Calu3 (cell line): Measurements from ENCODE around the gene GREB1L. TPM values are rescaled to one million over a fixed set of nuclear protein-coding genes. Genes with fewer than 3 reads are reported as not detected.

Experiments
- BruUV-seq: library from RNA; stranded (reverse); fragments of 400-500 nt; replicated peaks from 2 replicates; lab custom pipeline; 2021; lab: Mats Ljungman, UMichigan
- CTCF ChIA-PET: fragments of 300-600 bp; sonication (Branson Sonifier 250); formaldehyde crosslinking; loops from one replicate; lab custom pipeline; 2022; ENCODE audit warnings: antibody characterized with exemption; lab: Charles Lee
- DNase-seq: peaks from one replicate; pipeline ENCODE4 v3.0.0; 2022
- H3K27ac Mint-ChIP-seq: one replicate; pipeline ENCODE4 v1.8.0; 2022; ENCODE audit warnings: mixed read lengths; ENCODE audit not compliant: unreplicated experiment
- H3K27me3 Mint-ChIP-seq: one replicate; pipeline ENCODE4 v1.8.0; 2022; ENCODE audit warnings: mixed read lengths; ENCODE audit not compliant: unreplicated experiment
- H3K36me3 Mint-ChIP-seq: one replicate; pipeline ENCODE4 v1.8.0; 2022; ENCODE audit warnings: mild to moderate bottlenecking, moderate library complexity, mixed read lengths; ENCODE audit not compliant: insufficient read depth, unreplicated experiment
- H3K4me1 Mint-ChIP-seq: one replicate; pipeline ENCODE4 v1.8.0; 2022; ENCODE audit warnings: mild to moderate bottlenecking, low read depth, mixed read lengths; ENCODE audit not compliant: unreplicated experiment
- H3K4me3 Mint-ChIP-seq: one replicate; pipeline ENCODE4 v1.8.0; 2022; ENCODE audit warnings: mild to moderate bottlenecking, low read depth, moderate library complexity, mixed read lengths; ENCODE audit not compliant: unreplicated experiment
- H3K9me3 Mint-ChIP-seq: one replicate; pipeline ENCODE4 v1.8.0; 2022; ENCODE audit warnings: low read depth, mixed read lengths; ENCODE audit not compliant: unreplicated experiment
- CTCF ChIP-seq: fragments of 200-600 bp; IDR thresholded peaks from one replicate; pipeline ENCODE4 v1.8.0; 2022; ENCODE audit warnings: antibody characterized with exemption; ENCODE audit not compliant: unreplicated experiment
- intact Hi-C: fragments of 100-400 bp; cut with micrococcal nuclease; formaldehyde crosslinking; loops from one replicate; pipeline ENCODE4 v1.10.0; 2022; ENCODE audit not compliant: unreplicated experiment
- total RNA-seq: library from RNA; stranded (reverse); gene quantifications from 2 replicates; pipeline ENCODE4 v1.2.3, GENCODE V29; 2022

GREB1L gene
- total RNA-seq, 1 experiment from 2014 or later, result 3.8 TPM

GRCh38 chr18:21458788-21459187 is 216.8 kb downstream of the GREB1L start:
- no peaks in the 10 kb centered on the region for H3K27me3 Mint-ChIP-seq
- no peak for TF ChIP-seq CTCF
- no peak overlapping the region for H3K27ac Mint-ChIP-seq
- H3K4me3 Mint-ChIP-seq, result no peak overlapping the region
- DNase-seq, result no peak
- no peaks in the 10 kb centered on the region for H3K36me3 Mint-ChIP-seq
- peaks cover under 1% of the 10 kb centered on the region for H3K4me1 Mint-ChIP-seq
- BruUV-seq, result no TSS peak
- H3K9me3 Mint-ChIP-seq, result no peaks in the 10 kb centered on the region
- CTCF ChIA-PET, result interaction anchor here (0.7 kb wide), 1 partner anchor 313 kb away, joined by 4 read pairs; no protein-coding TSS in a partner anchor
- intact Hi-C loops, result no loop called here

- no peak overlapping the region for H3K27ac Mint-ChIP-seq
- no peaks in the 10 kb centered on the region for H3K9me3 Mint-ChIP-seq
Measured at GRCh38 chr18:21459706-21460286, 217.8 kb downstream of the GREB1L start.

GRCh38 chr18:21461460-21461859 is 219.4 kb downstream of the GREB1L start:
- H3K4me1 Mint-ChIP-seq, result no peaks in the 10 kb centered on the region
- H3K9me3 Mint-ChIP-seq, result no peaks in the 10 kb centered on the region
- no peak overlapping the region for H3K27ac Mint-ChIP-seq
- CTCF ChIA-PET, result no interaction called here
- intact Hi-C loops, result no loop called here
- H3K27me3 Mint-ChIP-seq, result no peaks in the 10 kb centered on the region
- H3K4me3 Mint-ChIP-seq, result no peak overlapping the region
- H3K36me3 Mint-ChIP-seq, result no peaks in the 10 kb centered on the region
- no peak for DNase-seq
- TF ChIP-seq CTCF, result no peak
- BruUV-seq, result no TSS peak

More at GRCh38 chr18:21459706-21460286, 217.8 kb downstream of the GREB1L start:
- no peaks in the 10 kb centered on the region for H3K27me3 Mint-ChIP-seq
- no peaks in the 10 kb centered on the region for H3K4me1 Mint-ChIP-seq
- no TSS peak for BruUV-seq
- H3K36me3 Mint-ChIP-seq, result no peaks in the 10 kb centered on the region
- intact Hi-C loops, result no loop called here
- DNase-seq, result no peak
- TF ChIP-seq CTCF, result no peak
- CTCF ChIA-PET, result interaction anchor here (0.7 kb wide), 1 partner anchor 314 kb away, joined by 4 read pairs; no protein-coding TSS in a partner anchor
- no peak overlapping the region for H3K4me3 Mint-ChIP-seq

DNA sequence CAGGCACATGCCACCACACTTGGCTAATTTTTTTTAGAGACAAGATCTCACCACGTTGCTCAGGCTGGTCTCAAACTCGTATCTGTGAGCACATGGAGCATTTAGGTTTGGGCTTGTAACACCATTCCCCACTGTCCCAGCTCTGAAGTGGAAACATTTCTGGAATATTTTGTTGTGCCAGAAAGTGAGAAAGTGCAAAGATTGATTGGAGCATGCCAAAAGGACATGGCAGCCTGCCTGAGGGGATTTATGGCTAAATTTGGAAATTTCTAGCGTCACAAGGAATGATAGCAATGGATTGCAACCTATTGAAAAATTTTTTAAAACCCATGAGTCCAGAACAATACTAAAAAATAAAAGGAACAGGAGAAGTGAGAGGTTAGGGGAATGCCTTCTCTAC is 221.7 kb downstream of the GREB1L start:
- Mint-ChIP-seq H3K27ac (no peak overlapping the region), H3K4me1 (no peaks in the 10 kb centered on the region), H3K4me3 (no peak overlapping the region), H3K36me3 (no peaks in the 10 kb centered on the region), H3K9me3 (no peaks in the 10 kb centered on the region), H3K27me3 (no peaks in the 10 kb centered on the region)
- no TSS peak for BruUV-seq
- no peak for TF ChIP-seq CTCF
- DNase-seq, result no peak
- CTCF ChIA-PET, result interaction anchor here (0.6 kb wide), 1 partner anchor 10 kb away, joined by 5 read pairs; no protein-coding TSS in a partner anchor
- intact Hi-C loops, result no loop called here
